HG03064 (cell line): Measurements from ENCODE around the gene ZCCHC8.
"Not testable (repeated sequence)": the region's sequence is repeated elsewhere in the genome, so short reads cannot be mapped to it uniquely, and the experiment has no call there.

ENCODE experiments used
- ATAC-seq: cut with Tn5 transposase; IDR thresholded peaks from one replicate; pipeline ENCODE4 v1.9.1; 2021; ENCODE audit warnings: low read depth; ENCODE audit not compliant: unreplicated experiment

The ZCCHC8 gene

GRCh38 chr12:122473543-122474323, 27.0 kb downstream of the ZCCHC8 start:
- no peak for ATAC-seq

GRCh38 chr12:122471324-122472226, 29.2 kb downstream of the ZCCHC8 start:
- ATAC-seq = no peak

- not testable (repeated sequence) for ATAC-seq
These were observed 30.2 kb downstream of the ZCCHC8 start for GRCh38 chr12:122470576-122470975.

- not testable (repeated sequence) for ATAC-seq
These were observed 30.9 kb downstream of the ZCCHC8 start for GRCh38 chr12:122469856-122470255.

GRCh38 chr12:122467983-122468382, 32.7 kb downstream of the ZCCHC8 start:
- no peak for ATAC-seq

- ATAC-seq = not testable (repeated sequence)
These were observed 36.3 kb downstream of the ZCCHC8 start for GRCh38 chr12:122464317-122465042.

- no peak for ATAC-seq
These were observed 40.1 kb downstream of the ZCCHC8 start for GRCh38 chr12:122460641-122461040.

GRCh38 chr12:122460061-122460460, 40.7 kb downstream of the ZCCHC8 start:
- no peak for ATAC-seq

- ATAC-seq = no peak
These were observed 41.5 kb downstream of the ZCCHC8 start for GRCh38 chr12:122459211-122459610.

GRCh38 chr12:122458105-122459035, 42.4 kb downstream of the ZCCHC8 start:
- no peak for ATAC-seq

GRCh38 chr12:122457627-122458026, 43.1 kb downstream of the ZCCHC8 start:
- no peak for ATAC-seq

- no peak for ATAC-seq
These were observed 46.0 kb downstream of the ZCCHC8 start for GRCh38 chr12:122454739-122455138.

- ATAC-seq = no peak
These were observed 46.4 kb downstream of the ZCCHC8 start for GRCh38 chr12:122454250-122454721.

GRCh38 chr12:122452701-122453285, 47.9 kb downstream of the ZCCHC8 start:
- ATAC-seq = no peak

GRCh38 chr12:122449317-122449716, 51.4 kb downstream of the ZCCHC8 start:
- no peak for ATAC-seq

- ATAC-seq = not testable (repeated sequence)
These were observed 52.9 kb downstream of the ZCCHC8 start for GRCh38 chr12:122447825-122448224.

- not testable (repeated sequence) for ATAC-seq
These were observed 54.3 kb downstream of the ZCCHC8 start for GRCh38 chr12:122446390-122446789.

GRCh38 chr12:122444071-122444470, 56.7 kb downstream of the ZCCHC8 start:
- not testable (repeated sequence) for ATAC-seq

- ATAC-seq = not testable (repeated sequence)
These were observed 61.9 kb downstream of the ZCCHC8 start for GRCh38 chr12:122438822-122439221.
